Measurements from ENCODE around the gene PIR. TPM values are rescaled to one million over a fixed set of nuclear protein-coding genes. Genes with fewer than 3 reads are reported as not detected.

Gene PIR
- total RNA-seq, 1 experiment from 2014 or later: 344 TPM

DNA sequence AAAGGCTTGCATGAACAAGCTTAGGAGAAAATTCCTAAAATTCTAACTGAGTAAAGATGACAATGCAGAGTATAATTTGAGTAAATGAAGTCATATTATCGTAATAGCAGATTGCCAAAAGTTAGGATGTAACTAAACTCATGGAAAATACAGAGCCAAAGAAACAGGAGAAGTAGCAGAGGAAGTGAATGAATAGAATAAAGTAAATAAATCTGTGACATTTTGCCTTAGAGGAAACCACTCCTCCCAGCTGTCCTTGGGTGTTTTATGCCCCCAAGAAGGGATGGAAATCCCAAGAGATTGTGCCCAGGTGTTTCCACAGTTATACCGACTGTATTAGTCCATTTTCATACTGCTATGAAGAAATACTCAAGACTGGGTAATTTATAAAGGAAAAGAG lies 5.6 kb upstream of the PIR start:
- in situ Hi-C loops (cut with HindIII; ENCODE audit: low pct_unique_long_range_greater_than_20kb, low sequenced_read_pairs): no loop called here
- DNase-seq (ENCODE audit: low read depth, low spot score): no peak

DNA sequence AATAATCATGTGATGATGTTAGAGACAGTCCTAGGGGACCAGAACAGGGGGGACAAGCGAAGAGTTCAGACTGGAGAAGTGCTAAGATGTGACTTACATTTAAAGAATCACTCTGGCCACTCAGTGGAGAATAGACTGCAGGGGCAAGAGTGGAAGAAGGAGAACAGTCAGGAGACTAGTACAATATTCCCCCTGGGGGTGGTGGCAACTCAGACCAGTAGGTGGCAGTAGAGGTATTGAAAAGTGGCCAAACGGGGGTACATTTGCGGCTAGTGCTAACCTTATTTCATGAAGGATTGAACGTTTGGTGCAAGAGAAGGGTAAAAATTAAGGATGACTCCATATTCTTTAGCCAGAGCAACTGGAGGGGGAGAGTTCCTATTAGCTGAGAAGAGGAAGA lies 4.7 kb upstream of the PIR start:
- in situ Hi-C loops (cut with HindIII; ENCODE audit: low pct_unique_long_range_greater_than_20kb, low sequenced_read_pairs): no loop called here
- DNase-seq (ENCODE audit: low read depth, low spot score): peak; percentile 87

- in situ Hi-C loops (cut with HindIII; ENCODE audit: low pct_unique_long_range_greater_than_20kb, low sequenced_read_pairs): no loop called here
- DNase-seq (ENCODE audit: low read depth, low spot score): peak; percentile 53
These were observed 3.7 kb upstream of the PIR start for GRCh38 chrX:15496824-15497223.

DNA sequence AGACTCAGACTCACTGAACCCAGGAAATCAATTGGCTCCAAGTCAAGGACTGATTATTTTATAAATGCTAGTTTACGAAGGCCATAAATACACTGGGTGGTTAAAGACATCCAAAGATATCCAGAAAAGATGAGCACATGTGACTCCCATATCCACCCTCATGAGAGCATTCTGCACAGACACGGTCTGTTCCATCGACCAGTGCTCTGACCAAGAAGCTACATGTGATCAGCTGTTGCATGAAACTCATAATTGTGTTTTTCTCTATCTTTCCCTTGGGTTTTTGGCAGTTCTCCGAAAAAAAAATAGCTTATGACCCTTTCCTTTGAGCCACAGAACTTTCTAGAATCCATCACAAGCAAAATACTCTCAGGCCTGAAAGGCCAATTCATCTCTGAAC lies 2.7 kb upstream of the PIR start:
- peak; percentile 98 for DNase-seq (ENCODE audit: low read depth, low spot score)
- in situ Hi-C loops (cut with HindIII; ENCODE audit: low pct_unique_long_range_greater_than_20kb, low sequenced_read_pairs): no loop called here

- DNase-seq (ENCODE audit: low read depth, low spot score): no peak
- in situ Hi-C loops (cut with HindIII; ENCODE audit: low pct_unique_long_range_greater_than_20kb, low sequenced_read_pairs): no loop called here
These were observed 664 bp downstream of the PIR start for GRCh38 chrX:15492469-15492868.

DNA sequence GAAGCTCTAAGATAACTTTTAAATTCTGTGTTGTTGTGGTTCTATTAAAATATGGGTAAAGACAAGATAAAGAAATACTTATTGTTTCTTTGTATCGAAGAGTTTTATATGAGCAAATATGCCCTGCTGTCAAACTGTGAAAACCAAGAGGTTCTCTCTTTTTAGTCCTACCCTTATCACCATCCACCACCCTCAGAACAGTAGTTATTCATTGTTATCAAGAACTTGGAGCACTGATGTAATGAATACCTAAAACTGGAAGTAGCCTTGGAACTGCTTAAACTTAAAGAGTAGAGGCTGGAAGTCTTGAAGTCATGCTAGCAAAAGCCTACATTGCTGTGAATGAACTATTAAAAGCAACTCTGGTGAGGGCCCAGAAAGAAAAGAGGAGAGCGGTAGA lies 9.2 kb downstream of the PIR start:
- DNase-seq (ENCODE audit: low read depth, low spot score): no peak
- in situ Hi-C loops (cut with HindIII; ENCODE audit: low pct_unique_long_range_greater_than_20kb, low sequenced_read_pairs): no loop called here

DNA sequence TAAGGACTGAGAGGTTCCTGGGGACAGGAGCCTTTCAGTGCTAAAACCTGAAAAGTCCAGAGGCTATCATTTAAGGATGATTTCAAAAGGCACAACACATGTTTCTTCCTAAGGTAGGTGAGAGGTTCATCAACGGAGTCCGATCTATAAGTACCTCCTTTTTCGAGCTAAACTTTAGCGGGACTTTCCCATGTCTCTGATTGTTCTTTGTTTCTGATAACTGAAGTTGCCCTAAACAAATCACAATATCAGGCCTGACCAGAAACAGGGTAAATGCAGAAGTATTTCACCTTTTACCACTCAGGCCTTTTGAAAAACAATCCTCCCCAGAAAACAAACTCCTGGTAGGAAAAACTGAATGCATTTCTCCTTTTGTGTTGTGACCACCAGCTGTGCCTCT lies 17.6 kb downstream of the PIR start:
- no peak for DNase-seq (ENCODE audit: low read depth, low spot score)
- in situ Hi-C loops (cut with HindIII; ENCODE audit: low pct_unique_long_range_greater_than_20kb, low sequenced_read_pairs): no loop called here

DNA sequence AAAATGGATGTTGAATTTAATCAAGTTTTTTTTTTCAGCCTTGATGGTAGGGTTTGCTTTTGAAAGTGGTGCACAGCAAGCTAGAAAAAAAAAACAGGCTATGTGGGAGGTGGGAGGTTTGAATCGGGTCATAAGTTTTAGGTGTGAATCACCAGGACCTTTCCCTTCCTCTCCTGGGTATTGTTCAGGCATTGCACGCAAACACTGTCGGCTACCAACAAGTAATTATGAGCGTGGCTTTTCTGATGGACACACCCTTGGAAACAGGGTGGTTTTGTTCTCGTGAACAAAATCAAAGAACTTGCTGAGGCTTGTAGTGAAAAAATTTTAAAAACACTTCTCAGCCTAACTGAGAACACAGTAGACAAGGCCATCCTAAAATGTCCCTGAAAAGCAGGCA lies 18.1 kb downstream of the PIR start:
- DNase-seq (ENCODE audit: low read depth, low spot score): no peak
- in situ Hi-C loops (cut with HindIII; ENCODE audit: low pct_unique_long_range_greater_than_20kb, low sequenced_read_pairs): no loop called here

- DNase-seq (ENCODE audit: low read depth, low spot score): no peak
- in situ Hi-C loops (cut with HindIII; ENCODE audit: low pct_unique_long_range_greater_than_20kb, low sequenced_read_pairs): no loop called here
These were observed 19.1 kb downstream of the PIR start for GRCh38 chrX:15474028-15474427.

DNA sequence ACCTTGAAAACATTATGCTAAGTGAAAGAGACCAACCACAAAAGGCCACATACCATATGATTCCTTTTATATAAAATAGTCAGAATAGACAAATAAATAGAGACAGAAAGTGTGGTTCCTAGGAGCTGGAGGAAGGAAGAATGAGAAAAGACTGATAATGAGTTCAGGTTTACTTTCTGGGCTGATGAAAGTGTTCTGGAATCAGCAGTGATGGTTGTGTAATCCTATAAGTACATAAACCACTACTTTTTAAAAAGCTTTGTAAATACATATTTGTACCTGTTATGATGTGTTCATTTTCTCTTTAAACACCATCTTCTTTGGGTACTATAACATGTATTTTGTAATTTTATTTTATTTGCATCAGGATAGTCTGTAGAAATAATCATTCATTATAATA lies 20.6 kb downstream of the PIR start:
- DNase-seq (ENCODE audit: low read depth, low spot score): no peak
- in situ Hi-C loops (cut with HindIII; ENCODE audit: low pct_unique_long_range_greater_than_20kb, low sequenced_read_pairs): no loop called here

DNA sequence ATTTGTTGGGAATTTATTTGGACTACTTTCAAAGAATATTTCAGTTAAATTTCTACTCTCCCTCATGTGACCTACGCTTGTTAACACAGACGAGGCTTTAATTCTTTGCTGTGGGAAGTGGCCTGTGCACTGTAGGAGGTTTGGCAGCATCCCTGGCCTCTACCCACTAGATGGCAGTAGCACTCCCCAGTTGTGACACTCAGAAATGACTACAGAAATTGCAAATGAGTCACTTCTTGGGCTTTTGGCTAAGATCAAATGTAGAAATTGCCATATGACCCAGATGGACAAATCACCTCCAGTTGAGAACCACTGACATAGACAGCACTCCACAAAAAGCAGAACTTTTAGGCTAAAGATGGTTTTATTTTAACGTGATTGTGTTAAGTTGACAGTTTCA lies 22.1 kb downstream of the PIR start:
- in situ Hi-C loops (cut with HindIII; ENCODE audit: low pct_unique_long_range_greater_than_20kb, low sequenced_read_pairs): no loop called here
- peak; percentile 84 for DNase-seq (ENCODE audit: low read depth, low spot score)

- DNase-seq (ENCODE audit: low read depth, low spot score): no peak
- in situ Hi-C loops (cut with HindIII; ENCODE audit: low pct_unique_long_range_greater_than_20kb, low sequenced_read_pairs): no loop called here
These were observed 23.5 kb downstream of the PIR start for GRCh38 chrX:15469613-15470012.

DNA sequence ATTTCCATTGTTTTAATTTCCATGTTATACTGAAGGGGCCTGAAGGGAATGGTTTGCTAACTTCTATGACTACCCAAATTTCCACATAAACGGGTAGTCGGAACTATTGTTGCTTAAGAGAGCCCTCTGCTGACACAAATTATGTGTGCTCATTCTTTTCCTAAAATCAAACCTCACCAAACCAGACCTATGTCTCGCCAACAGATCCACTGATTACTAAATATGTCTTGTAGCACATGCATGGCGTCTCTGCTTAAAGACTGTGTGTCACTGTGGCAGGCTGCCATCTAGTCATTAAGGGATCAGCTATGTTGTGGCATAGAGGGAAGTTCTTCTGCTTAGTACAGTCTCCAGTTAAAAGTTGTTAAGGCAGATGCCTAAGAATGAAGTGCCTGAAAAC lies 25.1 kb downstream of the PIR start:
- in situ Hi-C loops (cut with HindIII; ENCODE audit: low pct_unique_long_range_greater_than_20kb, low sequenced_read_pairs): no loop called here
- no peak for DNase-seq (ENCODE audit: low read depth, low spot score)

GRCh38 chrX:15465896-15466651 lies 27.1 kb downstream of the PIR start:
- DNase-seq (ENCODE audit: low read depth, low spot score): no peak
- in situ Hi-C loops (cut with HindIII; ENCODE audit: low pct_unique_long_range_greater_than_20kb, low sequenced_read_pairs): no loop called here

DNA sequence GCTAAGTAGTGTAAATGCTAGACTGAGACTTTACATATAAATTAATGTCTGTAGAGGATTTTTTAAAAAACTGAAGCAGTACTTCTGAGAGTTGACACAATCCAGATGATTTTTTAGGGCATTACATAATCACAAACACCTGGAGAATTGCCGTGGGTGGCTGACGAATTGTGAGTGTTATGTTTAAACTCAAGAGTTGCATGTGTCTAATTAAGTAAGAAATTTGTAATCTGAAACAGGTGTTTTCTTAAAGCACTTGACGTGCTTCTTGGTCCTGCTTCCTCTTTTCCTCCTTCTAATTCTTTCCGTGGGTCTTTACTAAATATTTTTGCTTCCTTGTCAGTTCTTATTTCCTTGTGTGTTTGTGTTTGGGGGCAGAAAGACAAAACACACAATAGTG lies 27.8 kb downstream of the PIR start:
- in situ Hi-C loops (cut with HindIII; ENCODE audit: low pct_unique_long_range_greater_than_20kb, low sequenced_read_pairs): no loop called here
- no peak for DNase-seq (ENCODE audit: low read depth, low spot score)

- in situ Hi-C loops (cut with HindIII; ENCODE audit: low pct_unique_long_range_greater_than_20kb, low sequenced_read_pairs): no loop called here
- no peak for DNase-seq (ENCODE audit: low read depth, low spot score)
These were observed 28.4 kb downstream of the PIR start for GRCh38 chrX:15464704-15465103.

DNA sequence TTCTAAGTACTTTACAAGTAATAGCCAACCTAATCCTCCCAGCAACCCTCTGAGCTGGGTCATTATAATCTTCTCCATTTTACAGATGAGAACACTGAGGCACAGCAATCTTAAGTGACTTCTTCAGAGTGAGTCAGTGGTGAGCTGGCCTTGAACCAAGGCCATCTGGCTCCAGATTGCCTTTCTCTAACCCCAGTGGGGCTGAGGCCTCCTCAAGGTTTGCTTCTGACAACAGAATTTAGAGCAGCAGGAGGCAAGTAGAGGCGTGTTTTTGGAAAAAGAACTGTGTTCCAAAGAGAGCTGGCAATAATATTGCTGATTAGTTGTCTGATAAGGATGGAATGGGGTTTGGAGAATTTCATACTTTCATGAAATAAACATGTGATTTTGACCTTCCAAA lies 41.2 kb downstream of the PIR start:
- DNase-seq (ENCODE audit: low read depth, low spot score): no peak
- in situ Hi-C loops (cut with HindIII; ENCODE audit: low pct_unique_long_range_greater_than_20kb, low sequenced_read_pairs): no loop called here

DNA sequence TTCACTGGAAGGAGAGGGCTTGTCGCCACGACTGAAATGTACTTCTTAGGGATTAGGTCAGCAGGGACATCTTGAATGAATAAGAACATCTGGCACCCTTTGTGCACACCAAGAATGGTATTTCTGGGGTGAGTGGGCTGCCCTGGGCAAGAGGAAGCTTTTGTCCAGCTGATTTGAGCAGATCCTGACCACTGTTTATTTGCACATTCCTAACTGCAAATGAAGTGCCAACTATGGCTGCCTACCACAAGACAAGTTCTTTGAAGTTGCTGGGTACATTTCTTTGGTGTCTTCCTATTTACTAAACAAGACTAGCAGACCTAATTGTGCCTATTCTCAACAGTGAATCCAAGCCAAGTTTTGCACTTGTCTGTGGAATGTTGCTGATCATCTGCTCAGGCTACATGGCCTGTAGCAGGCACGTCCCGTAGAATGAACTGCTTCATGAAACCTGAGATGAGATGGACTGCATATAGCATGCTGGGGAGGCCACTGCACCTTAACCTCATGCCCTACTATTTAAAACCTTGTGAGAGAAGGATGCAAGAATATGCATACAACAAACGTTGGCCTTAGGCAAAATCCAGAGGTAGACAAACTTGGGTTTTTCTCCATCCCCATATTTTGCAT lies 45.0 kb downstream of the PIR start:
- in situ Hi-C loops (cut with HindIII; ENCODE audit: low pct_unique_long_range_greater_than_20kb, low sequenced_read_pairs): no loop called here
- no peak for DNase-seq (ENCODE audit: low read depth, low spot score)

DNA sequence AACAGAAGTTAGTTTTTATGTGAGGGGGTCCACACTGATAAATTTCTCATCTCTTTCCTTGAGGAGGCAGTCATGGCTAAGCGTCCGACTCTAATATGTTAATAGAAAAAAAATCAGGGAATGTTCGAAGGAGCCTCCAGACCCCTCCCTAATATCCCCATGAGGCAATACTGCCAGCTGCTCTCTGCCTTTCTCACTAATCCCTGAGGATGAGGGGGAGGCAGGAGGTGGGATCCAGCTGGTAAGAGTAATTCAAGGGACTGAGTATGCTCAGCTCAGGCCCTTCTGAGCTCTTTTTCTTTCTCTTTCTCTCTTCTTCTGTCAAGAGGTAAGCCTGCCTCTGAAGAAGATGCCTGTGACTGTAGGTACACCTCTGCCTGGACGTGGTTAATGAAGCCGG lies 51.7 kb downstream of the PIR start:
- DNase-seq (ENCODE audit: low read depth, low spot score): no peak
- in situ Hi-C loops (cut with HindIII; ENCODE audit: low pct_unique_long_range_greater_than_20kb, low sequenced_read_pairs): no loop called here
